Measurements from ENCODE around the gene ILKAP. TPM values are rescaled to one million over a fixed set of nuclear protein-coding genes. Genes with fewer than 3 reads are reported as not detected.
A peak's percentile ranks its signal among the peaks of the same experiment; 100 is the strongest.

Gene ILKAP
- total RNA-seq, 1 experiment from 2014 or later: 41.5 TPM

GRCh38 chr2:238231251-238231793 is 27.8 kb upstream of the ILKAP start:
- Histone ChIP-seq H3K4me2 (ENCODE audit: insufficient read depth, insufficient read length, low read length) (peak overlapping the region; percentile 68), H3K4me1 (ENCODE audit: insufficient read depth, low read length) (peaks cover 3% of the 10 kb centered on the region; the same call in 1 of the 2 replicates), H3K23me2 (ENCODE audit: insufficient read length, low read depth, low read length, poor library complexity, severe bottlenecking) (peaks cover 12% of the 10 kb centered on the region), H2AK5ac (ENCODE audit: insufficient read length, low read length) (no peak overlapping the region), H3K9ac (ENCODE audit: extremely low read depth, insufficient read length, low read length) (no peak overlapping the region), H3K4ac (ENCODE audit: low read depth, low read length) (no peak overlapping the region), H3T11ph (ENCODE audit: low read length) (no peak overlapping the region), H3K18ac (ENCODE audit: insufficient read length, low read depth, low read length) (no peak overlapping the region), H4K91ac (ENCODE audit: insufficient read length, low read depth, low read length) (no peak overlapping the region), H2BK5ac (ENCODE audit: insufficient read length, low read length) (no peak overlapping the region), H3K56ac (ENCODE audit: insufficient read length, low read depth, low read length) (no peak overlapping the region), H3K9me3 (ENCODE audit: control insufficient read depth, low read depth, low read length) (no peaks in the 10 kb centered on the region), H3K27me3 (ENCODE audit: insufficient read depth, low read length) (peaks cover 14% of the 10 kb centered on the region; the same call in 1 of the 2 replicates), H3K27ac (ENCODE audit: insufficient read length, low read depth, low read length) (no peak overlapping the region), H4K5ac (ENCODE audit: insufficient read length, low read depth, low read length) (no peak overlapping the region), H4K20me1 (ENCODE audit: control insufficient read depth, insufficient read depth, insufficient read length) (no peaks in the 10 kb centered on the region), H2BK20ac (ENCODE audit: low read depth, low read length, poor library complexity, severe bottlenecking) (no peak overlapping the region), H2BK15ac (ENCODE audit: low read depth, low read length) (no peak overlapping the region), H4K8ac (replicated peaks; ENCODE audit: insufficient read length, low read depth, low read length) (no peak overlapping the region), H3K79me2 (ENCODE audit: insufficient read depth, low read length) (no peaks in the 10 kb centered on the region), H2BK120ac (ENCODE audit: low read depth, low read length, poor library complexity, severe bottlenecking) (no peak overlapping the region), H2BK12ac (ENCODE audit: insufficient read length, low read depth, low read length) (no peak overlapping the region), H3K14ac (ENCODE audit: insufficient read depth, low read length) (no peak overlapping the region), H2AFZ (ENCODE audit: low read length) (no peak overlapping the region), H3K79me1 (ENCODE audit: insufficient read depth, low read depth, low read length, poor library complexity, severe bottlenecking) (no peaks in the 10 kb centered on the region), H3K23ac (ENCODE audit: insufficient read length, low read depth, low read length) (no peak overlapping the region)
- WGBS (ENCODE audit: extremely low coverage, insufficient read length, low lambda C conversion rate): no CpG with 5 or more reads among the region's 46 CpGs
- H3K36me3 Mint-ChIP-seq (ENCODE audit: insufficient read depth in 1 of 3, low read depth in 3 of 3): peaks cover 0 to 2% (median 0%) of the 10 kb centered on the region in 3 experiments; a peak in 2 of 7 replicates
- peaks cover 12 to 14% of the 10 kb centered on the region in 2 experiments for H3K4me1 Mint-ChIP-seq
- H3K27ac Mint-ChIP-seq: no peak overlapping the region
- peak; percentile 83 for DNase-seq
- no peaks in the 10 kb centered on the region; a peak in 2 of 5 replicates for H3K9me3 Mint-ChIP-seq
- peaks cover 79% of the 10 kb centered on the region for H3K27me3 Mint-ChIP-seq (ENCODE audit: low read depth)
- peak overlapping the region; percentile 76 to 85 for H3K4me3 Mint-ChIP-seq
- TF ChIP-seq CTCF (conservative IDR thresholded peaks at IDR 0.05): no peak

Measured in H9 (cell line).